Loucy (cell line): ENCODE measurements around the gene SLC9A3.

Experiments used
- H2AFZ ChIP-seq: fragments of 200-600 bp; sonication (generic); 2 replicates; pipeline ENCODE4 v1.6.0; 2016; ENCODE audit warnings: antibody characterized with exemption, mild to moderate bottlenecking, low read length, moderate library complexity
- H3F3A ChIP-seq: fragments of 200-600 bp; 2 replicates; pipeline ENCODE4 v1.6.0; 2016; ENCODE audit warnings: antibody characterized with exemption, low read depth, mild to moderate bottlenecking
- H3K27me3 ChIP-seq: fragments of 200-600 bp; sonication (generic); 2 replicates; pipeline ENCODE4 v1.6.1; 2014; ENCODE audit warnings: low read length, mild to moderate bottlenecking; ENCODE audit not compliant: insufficient read depth, poor library complexity, severe bottlenecking
- H3K36me3 ChIP-seq: fragments of 200-600 bp; sonication (generic); 2 replicates; pipeline ENCODE4 v1.6.1; 2016; ENCODE audit warnings: low read length; ENCODE audit not compliant: insufficient read depth
- H3K4me1 ChIP-seq: fragments of 200-600 bp; sonication (generic); 2 replicates; pipeline ENCODE4 v1.5.1; 2014; ENCODE audit warnings: low read length, mild to moderate bottlenecking; ENCODE audit not compliant: insufficient read depth, poor library complexity, severe bottlenecking
- H3K4me2 ChIP-seq: fragments of 200-600 bp; sonication (generic); 2 replicates; pipeline ENCODE4 v1.6.0; 2014; ENCODE audit warnings: antibody characterized with exemption, low read length, low read depth, mild to moderate bottlenecking; ENCODE audit not compliant: poor library complexity, severe bottlenecking
- H3K4me3 ChIP-seq: fragments of 200-600 bp; sonication (generic); 2 replicates; pipeline ENCODE4 v1.5.1; 2014; ENCODE audit warnings: low read length, mild to moderate bottlenecking, mixed read lengths; ENCODE audit not compliant: poor library complexity, severe bottlenecking
- H3K79me2 ChIP-seq: fragments of 200-600 bp; sonication (generic); 2 replicates; pipeline ENCODE4 v1.6.1; 2014; ENCODE audit warnings: low read length; ENCODE audit not compliant: insufficient read depth
- H3K9ac ChIP-seq: fragments of 200-600 bp; sonication (generic); 2 replicates; pipeline ENCODE4 v1.6.0; 2014; ENCODE audit warnings: mild to moderate bottlenecking, low read depth, low read length, moderate library complexity; ENCODE audit not compliant: poor library complexity, severe bottlenecking
- H3K9me2 ChIP-seq: fragments of 200-600 bp; sonication (generic); replicated peaks from 2 replicates; pipeline ENCODE4 v1.6.1; 2016; ENCODE audit warnings: low read depth, low read length, mixed read lengths
- H3K9me3 ChIP-seq: fragments of 200-600 bp; sonication (generic); 2 replicates; pipeline ENCODE4 v1.6.1; 2014; ENCODE audit warnings: mild to moderate bottlenecking, antibody characterized with exemption, low read length, low read depth; ENCODE audit not compliant: insufficient read depth
- H4K20me1 ChIP-seq: fragments of 200-600 bp; sonication (generic); 2 replicates; pipeline ENCODE4 v1.6.0; 2014; ENCODE audit warnings: antibody characterized with exemption, low read length, mild to moderate bottlenecking; ENCODE audit not compliant: insufficient read depth, poor library complexity, severe bottlenecking
- CTCF ChIP-seq: fragments of 200-600 bp; sonication (generic); conservative IDR thresholded peaks from 2 replicates; pipeline ENCODE4 v1.5.1; 2014; ENCODE audit warnings: mild to moderate bottlenecking, antibody characterized with exemption, low read length
- EZH2phosphoT487 ChIP-seq: fragments of 200-600 bp; IDR thresholded peaks from 2 replicates; pipeline ENCODE4 v1.6.1; 2018; ENCODE audit warnings: antibody characterized with exemption, mild to moderate bottlenecking, moderate library complexity, borderline replicate concordance

Gene SLC9A3

GRCh38 chr5:518721-519120 lies 5.5 kb downstream of the SLC9A3 start:
- no peak overlapping the region for H3K4me3 ChIP-seq
- TF ChIP-seq EZH2phosphoT487: no peak
- no peak for TF ChIP-seq CTCF
- no peaks in the 10 kb centered on the region for H4K20me1 ChIP-seq
- H3K36me3 ChIP-seq: no peaks in the 10 kb centered on the region
- peaks cover 11% of the 10 kb centered on the region for H3K4me1 ChIP-seq
- no peaks in the 10 kb centered on the region for H3F3A ChIP-seq
- no peaks in the 10 kb centered on the region for H3K27me3 ChIP-seq
- no peak overlapping the region for H3K4me2 ChIP-seq
- H3K79me2 ChIP-seq: no peaks in the 10 kb centered on the region
- no peaks in the 10 kb centered on the region for H3K9me2 ChIP-seq
- H2AFZ ChIP-seq: no peak overlapping the region
- no peaks in the 10 kb centered on the region for H3K9me3 ChIP-seq
- H3K9ac ChIP-seq: no peak overlapping the region

- Histone ChIP-seq H3K79me2 (no peaks in the 10 kb centered on the region), H3K36me3 (no peaks in the 10 kb centered on the region), H4K20me1 (no peaks in the 10 kb centered on the region), H3K9me3 (no peaks in the 10 kb centered on the region), H3K27me3 (no peaks in the 10 kb centered on the region), H3K4me1 (peaks cover 11% of the 10 kb centered on the region), H2AFZ (no peak overlapping the region), H3F3A (no peaks in the 10 kb centered on the region), H3K4me3 (no peak overlapping the region), H3K4me2 (no peak overlapping the region), H3K9me2 (no peaks in the 10 kb centered on the region), H3K9ac (no peak overlapping the region)
- TF ChIP-seq CTCF (no peak), EZH2phosphoT487 (no peak)
Measured at GRCh38 chr5:517535-518100, 6.6 kb downstream of the SLC9A3 start.

- H3K4me2 ChIP-seq: no peak overlapping the region
- no peaks in the 10 kb centered on the region for H3K9me2 ChIP-seq
- no peak overlapping the region for H3K4me3 ChIP-seq
- H3K9ac ChIP-seq: no peak overlapping the region
- no peaks in the 10 kb centered on the region for H3F3A ChIP-seq
- H3K79me2 ChIP-seq: no peaks in the 10 kb centered on the region
- no peak for TF ChIP-seq EZH2phosphoT487
- TF ChIP-seq CTCF: no peak
- peaks cover 11% of the 10 kb centered on the region for H3K4me1 ChIP-seq
- no peaks in the 10 kb centered on the region for H3K36me3 ChIP-seq
- H3K9me3 ChIP-seq: no peaks in the 10 kb centered on the region
- H2AFZ ChIP-seq: no peak overlapping the region
- no peaks in the 10 kb centered on the region for H4K20me1 ChIP-seq
- H3K27me3 ChIP-seq: no peaks in the 10 kb centered on the region
Measured at GRCh38 chr5:516980-517379, 7.3 kb downstream of the SLC9A3 start.
